SK-N-SH (cell line): ENCODE measurements around the gene CHCHD1.

Source experiments
- EP300 ChIP-seq, 2 experiments: IDR thresholded peaks; 2 replicates each; pipeline versions ENCODE4 v1.4.0 to v1.6.1; 2012; ENCODE audit warnings: borderline replicate concordance in 1 of 2, low read depth in 1 of 2, low read length in 1 of 2
- JUND ChIP-seq: IDR thresholded peaks from 2 replicates; pipeline ENCODE4 v1.4.0; 2012
- MAX ChIP-seq: IDR thresholded peaks from 2 replicates; pipeline ENCODE4 v1.4.0; 2012; ENCODE audit warnings: low read depth
- MXI1 ChIP-seq: IDR thresholded peaks from 2 replicates; pipeline ENCODE4 v1.6.1; 2012; ENCODE audit warnings: mild to moderate bottlenecking, low read depth, low read length, improper control_type of control experiment
- POLR2AphosphoS5 ChIP-seq: IDR thresholded peaks from 2 replicates; pipeline ENCODE4 v1.6.1; 2012; ENCODE audit warnings: low read depth, low read length
- RAD21 ChIP-seq: IDR thresholded peaks from 2 replicates; pipeline ENCODE4 v1.6.1; 2012; ENCODE audit warnings: mild to moderate bottlenecking, low read length
- REST ChIP-seq: IDR thresholded peaks from 2 replicates; pipeline ENCODE4 v1.6.1; 2012; ENCODE audit warnings: mild to moderate bottlenecking, low read depth, low read length, moderate library complexity
- USF1 ChIP-seq: IDR thresholded peaks from 2 replicates; pipeline ENCODE4 v1.4.0; 2012; ENCODE audit warnings: low read depth, borderline replicate concordance
- YY1 ChIP-seq: IDR thresholded peaks from 2 replicates; pipeline ENCODE4 v1.4.0; 2012; ENCODE audit warnings: low read depth, mild to moderate bottlenecking
- TF ChIP-seq, protein P1 (sequence below): fragments of 200-600 bp; sonication (generic); IDR thresholded peaks from 2 replicates; pipeline ENCODE4 v1.6.1; 2017; ENCODE audit warnings: antibody characterized with exemption, mild to moderate bottlenecking, moderate library complexity
- TF ChIP-seq, protein P2 (sequence below): fragments of 150-350 bp; IDR thresholded peaks from 2 replicates; pipeline ENCODE4 v1.6.1; 2017; ENCODE audit warnings: antibody characterized with exemption, low read length, low read depth, borderline replicate concordance

DNA sequence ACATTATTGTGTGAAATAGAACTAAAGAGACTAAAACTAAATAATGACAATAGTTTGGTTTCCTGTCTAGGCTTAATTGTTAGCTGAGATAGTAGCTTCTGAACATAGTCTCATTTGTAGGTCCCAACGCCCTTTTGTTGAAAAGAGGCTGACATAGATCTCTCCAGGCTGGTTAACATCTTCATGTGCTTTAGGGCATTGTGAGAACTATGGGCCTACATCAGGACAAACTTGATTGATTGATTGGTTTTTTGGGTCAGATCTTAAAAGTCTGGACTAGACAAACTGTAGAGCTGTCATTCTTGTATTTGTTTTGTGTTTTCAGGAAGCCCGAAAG is 869 bp downstream of the CHCHD1 start:
- TF ChIP-seq POLR2AphosphoS5: no peak
- no peak for TF ChIP-seq EP300 (IDR thresholded peaks at IDR 0.05; ENCODE audit: borderline replicate concordance in 1 of 2, low read depth in 1 of 2, low read length in 1 of 2)
- TF ChIP-seq, protein P1, sequence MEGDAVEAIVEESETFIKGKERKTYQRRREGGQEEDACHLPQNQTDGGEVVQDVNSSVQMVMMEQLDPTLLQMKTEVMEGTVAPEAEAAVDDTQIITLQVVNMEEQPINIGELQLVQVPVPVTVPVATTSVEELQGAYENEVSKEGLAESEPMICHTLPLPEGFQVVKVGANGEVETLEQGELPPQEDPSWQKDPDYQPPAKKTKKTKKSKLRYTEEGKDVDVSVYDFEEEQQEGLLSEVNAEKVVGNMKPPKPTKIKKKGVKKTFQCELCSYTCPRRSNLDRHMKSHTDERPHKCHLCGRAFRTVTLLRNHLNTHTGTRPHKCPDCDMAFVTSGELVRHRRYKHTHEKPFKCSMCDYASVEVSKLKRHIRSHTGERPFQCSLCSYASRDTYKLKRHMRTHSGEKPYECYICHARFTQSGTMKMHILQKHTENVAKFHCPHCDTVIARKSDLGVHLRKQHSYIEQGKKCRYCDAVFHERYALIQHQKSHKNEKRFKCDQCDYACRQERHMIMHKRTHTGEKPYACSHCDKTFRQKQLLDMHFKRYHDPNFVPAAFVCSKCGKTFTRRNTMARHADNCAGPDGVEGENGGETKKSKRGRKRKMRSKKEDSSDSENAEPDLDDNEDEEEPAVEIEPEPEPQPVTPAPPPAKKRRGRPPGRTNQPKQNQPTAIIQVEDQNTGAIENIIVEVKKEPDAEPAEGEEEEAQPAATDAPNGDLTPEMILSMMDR: no peak
- no peak for TF ChIP-seq RAD21
- TF ChIP-seq, protein P2, sequence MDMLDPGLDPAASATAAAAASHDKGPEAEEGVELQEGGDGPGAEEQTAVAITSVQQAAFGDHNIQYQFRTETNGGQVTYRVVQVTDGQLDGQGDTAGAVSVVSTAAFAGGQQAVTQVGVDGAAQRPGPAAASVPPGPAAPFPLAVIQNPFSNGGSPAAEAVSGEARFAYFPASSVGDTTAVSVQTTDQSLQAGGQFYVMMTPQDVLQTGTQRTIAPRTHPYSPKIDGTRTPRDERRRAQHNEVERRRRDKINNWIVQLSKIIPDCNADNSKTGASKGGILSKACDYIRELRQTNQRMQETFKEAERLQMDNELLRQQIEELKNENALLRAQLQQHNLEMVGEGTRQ: no peak
- no peak for TF ChIP-seq USF1
- TF ChIP-seq MAX: no peak
- TF ChIP-seq MXI1: no peak
- no peak for TF ChIP-seq REST
- no peak for TF ChIP-seq JUND
- no peak for TF ChIP-seq YY1
